Activated T-helper 1 cell treated with anti-CD3 and anti-CD28 coated beads, Interleukin-2, amount 50 U/mL, for 16 hours (primary cell): ENCODE results near the gene NTNG2.
A peak's percentile ranks its signal among the peaks of the same experiment; 100 is the strongest.

Source experiments
- DNase-seq, 2 donors: peaks; one replicate each; pipeline ENCODE4 v3.0.0-alpha.2; 2020; ENCODE audit warnings: low read depth in 1 of 2, low spot score in 1 of 2

Gene NTNG2

DNA sequence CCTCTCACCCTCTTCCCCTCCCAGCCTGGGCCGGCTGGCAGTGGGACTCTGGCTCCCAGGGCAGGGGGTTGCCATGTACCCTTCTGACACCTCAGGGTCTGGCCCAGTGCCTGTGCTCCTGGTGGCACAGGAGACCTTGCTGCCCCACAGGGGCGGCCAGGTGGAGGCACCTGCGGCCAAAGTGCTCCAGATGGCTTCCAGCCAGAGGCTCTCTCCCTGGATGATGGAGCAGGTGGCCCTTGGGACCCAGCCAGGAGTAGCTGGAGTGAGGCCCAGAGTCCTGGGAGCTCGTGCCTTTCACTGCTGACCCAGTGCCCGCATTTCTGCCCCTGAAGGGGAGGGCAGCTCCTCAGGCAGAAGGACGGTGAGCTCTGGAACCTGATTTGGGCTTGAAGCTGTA lies 87.3 kb downstream of the NTNG2 start:
- DNase-seq = no peak

DNA sequence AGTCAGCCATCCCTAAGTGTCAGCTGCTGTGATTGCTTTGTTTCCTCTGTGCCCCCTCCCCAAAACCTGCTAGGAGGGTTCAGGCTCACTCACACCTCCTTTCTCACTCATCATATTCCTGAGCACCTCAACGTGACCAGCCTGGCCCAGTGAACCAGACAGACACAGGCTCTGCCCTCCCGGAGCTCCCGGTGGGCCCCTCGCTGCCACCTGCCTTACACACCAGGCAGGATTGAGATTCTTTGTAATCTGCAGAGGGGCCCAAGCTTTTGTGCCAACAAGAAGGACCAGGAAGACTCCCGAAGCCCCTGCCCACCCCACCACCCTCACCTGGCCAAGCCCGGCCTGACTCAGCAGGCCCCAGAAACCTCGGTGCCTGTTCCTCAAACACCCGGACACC lies 87.8 kb downstream of the NTNG2 start:
- no peak for DNase-seq

DNA sequence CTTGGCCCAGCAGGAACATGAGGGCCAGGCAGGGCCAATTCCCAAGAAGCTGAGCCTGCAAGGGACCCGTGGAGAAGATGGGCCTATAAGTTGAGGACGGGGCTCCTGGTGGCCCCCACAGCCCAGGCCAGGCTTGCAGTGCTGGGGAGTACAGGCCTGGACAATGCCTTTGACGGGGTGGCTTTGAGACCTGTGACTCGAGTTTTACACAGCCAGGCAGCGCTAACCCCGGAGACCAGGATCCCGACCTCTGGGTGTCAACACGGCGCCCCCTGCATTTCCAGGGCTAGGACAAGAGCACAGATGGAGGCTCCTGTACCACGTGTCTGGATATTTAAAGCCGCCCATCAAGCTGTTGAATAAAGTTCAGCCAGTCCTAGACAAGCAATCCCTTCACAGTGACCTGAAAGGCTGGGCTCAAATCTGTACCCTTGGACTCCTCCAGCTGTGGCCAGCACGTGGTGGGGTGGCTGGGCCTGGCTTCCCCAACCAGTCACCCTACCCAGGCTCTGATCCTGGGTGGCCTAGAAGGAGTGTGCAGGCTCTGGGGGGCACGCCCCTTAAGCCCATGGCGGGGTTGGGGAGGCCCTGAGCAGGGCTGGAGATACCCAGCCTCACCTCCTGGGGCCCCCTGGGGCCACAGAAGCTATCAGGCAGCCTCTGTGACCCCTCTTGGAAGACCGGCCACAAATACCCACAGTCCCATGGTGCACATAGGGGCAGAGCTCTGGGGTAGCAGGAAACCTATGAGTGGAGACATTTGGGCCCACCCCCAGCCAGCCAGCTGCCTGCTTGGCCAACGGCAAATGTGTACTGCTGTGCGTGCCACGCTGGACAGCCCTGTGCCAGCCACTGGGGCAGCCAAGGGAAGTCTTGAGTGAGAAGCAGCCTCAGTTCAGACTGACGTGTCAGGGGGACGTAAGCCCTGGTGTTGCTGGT lies 88.7 kb downstream of the NTNG2 start:
- no peak for DNase-seq

DNA sequence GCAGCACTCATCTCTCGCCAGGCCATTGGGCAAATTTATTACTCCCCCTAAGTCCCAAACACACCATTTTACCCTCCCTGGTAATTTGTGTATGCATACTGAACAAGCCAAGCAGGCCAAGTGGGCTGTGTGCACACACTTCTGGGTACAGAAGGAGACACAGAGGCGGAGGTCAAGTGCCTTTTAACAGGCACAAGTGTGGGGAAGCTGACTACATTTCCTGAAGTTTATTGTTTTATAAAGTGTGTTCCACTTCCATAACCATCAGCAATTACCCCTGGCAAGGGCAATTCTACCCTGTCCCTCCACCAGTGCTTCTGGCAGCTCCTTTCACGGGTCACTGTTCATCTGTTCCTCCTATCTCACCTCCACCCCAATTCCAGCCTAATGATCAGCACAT lies 99.0 kb downstream of the NTNG2 start:
- no peak for DNase-seq

DNA sequence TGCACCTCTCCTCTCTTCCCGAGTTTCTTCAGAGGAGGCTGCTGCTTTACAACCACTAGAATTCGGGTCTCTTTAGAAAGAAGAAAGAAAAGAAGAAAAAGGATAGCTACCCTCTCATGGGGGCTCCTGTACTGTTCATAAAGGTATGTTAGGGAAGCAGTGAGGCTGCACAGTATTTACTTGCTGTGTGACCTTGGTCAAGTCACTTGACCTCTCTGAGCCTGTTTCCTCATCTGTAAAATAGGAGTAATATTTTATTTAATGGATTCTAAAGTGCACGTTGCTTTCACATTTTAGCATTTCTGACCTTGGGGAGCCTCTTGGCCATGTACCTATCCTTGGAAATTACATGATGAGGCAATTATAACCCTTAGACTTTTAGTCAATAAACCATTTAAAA lies 104.2 kb downstream of the NTNG2 start:
- DNase-seq = no peak

DNA sequence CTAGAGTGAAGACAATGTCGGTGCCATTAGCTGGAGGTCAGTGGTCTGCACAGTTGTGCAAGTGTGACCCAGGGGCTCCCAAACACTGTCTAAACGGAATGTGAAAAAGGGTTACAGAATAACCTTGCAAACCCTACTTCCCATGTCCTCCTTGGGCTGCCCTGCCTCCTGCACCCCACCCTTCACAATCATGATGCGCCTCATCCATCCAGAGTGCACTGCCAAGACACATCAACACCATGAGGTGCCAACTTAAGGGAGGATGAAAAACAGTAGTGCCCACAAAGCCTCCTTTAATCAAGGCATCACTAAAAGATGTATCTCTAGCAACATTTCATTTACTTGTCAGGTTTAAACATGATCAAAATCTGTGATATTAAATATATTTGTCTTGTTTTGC lies 105.8 kb downstream of the NTNG2 start:
- no peak for DNase-seq

DNA sequence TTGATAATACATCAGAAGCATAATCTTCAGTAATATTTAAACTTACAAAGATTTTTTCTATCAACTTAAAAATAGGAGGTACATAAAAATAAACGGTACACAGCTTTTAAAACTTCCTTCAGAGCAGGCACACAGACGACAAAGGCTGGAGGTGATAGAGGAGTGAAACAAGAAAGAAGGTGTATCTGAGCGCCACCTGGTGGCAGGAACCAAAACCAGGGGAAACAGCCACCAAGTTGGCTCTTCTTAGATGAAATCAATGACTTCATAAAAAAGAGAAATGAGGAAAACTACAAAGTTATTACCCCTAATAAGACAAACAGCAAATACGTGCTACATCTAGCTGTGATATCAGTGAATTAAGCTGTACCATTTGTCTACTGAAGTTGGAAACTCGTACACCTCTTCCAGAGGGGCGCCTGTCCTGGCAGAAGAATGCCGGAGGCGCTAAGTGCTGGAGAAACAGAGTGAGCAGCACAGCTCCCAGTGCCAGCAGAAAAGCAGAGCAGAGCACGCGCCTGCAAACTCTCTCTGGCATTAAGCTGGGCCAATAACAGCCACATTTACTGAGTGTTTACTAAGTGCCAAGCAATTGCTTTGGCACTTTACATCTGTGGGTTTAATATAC lies 107.0 kb downstream of the NTNG2 start:
- DNase-seq = peak; percentile 49 to 50

DNA sequence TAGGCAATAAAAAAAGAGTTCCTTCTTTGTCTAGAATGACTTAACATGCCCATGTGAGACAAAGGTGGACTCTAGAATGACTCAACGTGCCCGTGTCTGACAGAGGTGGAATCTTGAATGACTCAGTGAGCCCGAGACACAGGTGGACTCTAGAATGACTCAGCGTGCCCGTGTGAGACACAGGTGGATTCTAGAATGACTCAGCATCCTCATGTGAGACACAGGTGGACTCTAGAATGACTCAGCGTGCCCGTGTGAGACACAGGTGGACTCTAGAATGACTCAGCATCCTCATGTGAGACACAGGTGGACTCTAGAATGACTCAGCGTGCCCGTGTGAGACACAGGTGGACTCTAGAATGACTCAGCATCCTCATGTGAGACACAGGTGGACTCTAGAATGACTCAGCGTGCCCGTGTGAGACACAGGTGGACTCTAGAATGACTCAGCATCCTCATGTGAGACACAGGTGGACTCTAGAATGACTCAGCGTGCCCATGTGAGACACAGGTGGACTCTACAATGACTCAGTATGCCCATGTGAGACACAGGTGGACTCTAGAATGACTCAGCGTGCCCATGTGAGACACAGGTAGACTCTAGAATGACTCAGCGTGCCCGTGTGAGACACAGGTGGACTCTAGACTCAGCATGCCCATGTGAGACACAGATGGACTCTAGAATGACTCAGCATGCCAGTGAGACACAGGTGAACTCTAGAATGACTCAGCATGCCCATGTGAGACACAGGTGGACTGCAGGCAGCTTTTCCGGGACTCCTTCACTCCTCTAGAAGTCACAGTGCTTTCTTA lies 108.1 kb downstream of the NTNG2 start:
- DNase-seq = peak in 1 of 2 donors; percentile 17

DNA sequence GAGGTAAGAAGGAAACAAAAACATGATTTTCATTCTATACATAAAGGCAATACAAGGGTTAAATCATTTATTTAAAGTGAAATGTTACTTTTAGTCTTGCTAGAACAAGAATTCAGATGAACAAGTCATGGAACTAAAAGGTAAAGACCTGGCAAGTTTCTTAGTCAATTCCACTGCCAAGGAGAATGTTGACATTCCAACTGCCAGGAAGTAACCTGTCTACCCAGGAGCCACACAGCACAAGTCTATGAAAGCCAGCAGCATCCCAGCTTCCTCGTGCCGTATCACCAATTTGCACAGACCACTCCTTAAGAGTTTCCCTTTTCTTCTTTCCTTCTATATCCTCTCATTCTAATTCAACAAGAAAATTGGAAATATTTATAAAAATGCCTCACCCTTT lies 113.0 kb downstream of the NTNG2 start:
- no peak for DNase-seq

DNA sequence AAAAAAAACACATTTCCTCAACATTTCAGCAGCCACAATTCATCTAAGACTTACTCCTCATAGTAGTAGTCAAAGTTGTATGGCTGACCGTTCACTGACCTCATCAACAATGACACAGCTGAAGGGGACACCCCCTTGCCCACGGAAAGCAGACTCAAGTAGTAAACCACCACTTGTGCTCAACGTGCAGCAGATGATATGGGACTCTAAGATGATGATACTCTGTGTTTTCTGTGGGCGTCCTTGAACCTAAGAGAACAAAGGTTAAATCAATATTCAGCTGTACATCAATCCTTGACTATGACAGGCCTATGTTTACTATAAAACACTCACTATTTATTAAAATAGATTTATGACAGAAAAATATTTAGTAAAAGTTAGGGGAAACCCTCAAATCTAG lies 121.3 kb downstream of the NTNG2 start:
- no peak for DNase-seq

DNA sequence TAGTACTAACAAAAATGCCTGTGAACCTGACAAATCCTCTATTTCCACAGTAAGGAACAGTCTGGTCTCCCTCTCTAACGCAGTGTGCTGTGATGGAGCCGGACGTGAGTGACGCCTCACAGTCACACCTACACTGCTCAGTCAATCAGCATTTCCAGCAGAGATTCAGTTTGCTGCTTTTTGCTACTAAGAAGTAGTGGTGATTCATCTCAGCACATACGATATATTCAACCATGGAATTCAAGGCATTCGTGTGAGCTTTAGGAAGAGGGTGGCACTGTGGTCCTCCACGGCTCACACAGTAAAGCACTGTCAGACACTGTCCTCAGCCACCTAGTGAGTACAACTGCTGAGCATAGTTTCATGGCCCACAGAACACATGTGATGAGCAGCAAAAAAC lies 122.0 kb downstream of the NTNG2 start:
- DNase-seq = no peak

DNA sequence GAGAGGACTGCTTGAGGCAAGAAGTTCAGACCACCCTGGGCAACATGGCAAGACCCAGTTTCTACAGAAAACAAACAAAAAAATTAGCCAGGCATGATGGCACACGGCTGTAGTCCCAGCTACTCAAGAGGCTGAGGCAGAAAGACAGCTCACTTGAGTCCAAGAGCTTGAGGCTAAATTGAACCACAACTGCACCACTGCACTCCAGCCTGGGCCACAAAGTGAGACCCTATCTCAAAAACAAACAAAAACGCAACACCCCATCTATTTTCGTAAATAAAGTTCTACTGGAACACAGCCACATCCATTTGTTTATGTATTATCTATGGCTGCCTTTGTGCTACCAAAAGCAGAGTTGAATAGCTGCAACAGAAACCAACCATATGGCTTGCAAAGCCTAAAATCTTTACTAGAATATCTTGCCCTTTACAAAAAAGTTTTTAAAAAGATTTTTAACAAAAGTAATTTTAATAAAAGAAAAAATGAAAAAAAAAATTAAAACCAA lies 125.5 kb downstream of the NTNG2 start:
- no peak for DNase-seq

DNA sequence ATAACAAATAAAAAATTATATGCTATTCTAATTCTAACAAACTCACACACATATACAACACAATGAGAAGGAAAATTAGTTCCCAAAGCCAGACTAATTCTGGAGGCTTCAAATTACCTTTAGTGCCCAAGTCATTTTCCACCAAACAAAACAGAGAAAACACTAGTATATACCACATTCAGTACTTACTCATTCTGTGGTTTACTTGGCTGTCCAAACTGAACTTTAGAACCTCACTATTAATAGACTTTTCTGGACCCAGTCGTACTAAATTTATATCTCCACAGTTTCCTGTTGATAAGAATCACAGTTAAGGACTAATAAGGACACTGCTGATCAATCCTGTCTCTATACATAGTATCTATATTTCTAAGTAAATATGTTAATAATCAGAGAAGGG lies 126.5 kb downstream of the NTNG2 start:
- DNase-seq = no peak

DNA sequence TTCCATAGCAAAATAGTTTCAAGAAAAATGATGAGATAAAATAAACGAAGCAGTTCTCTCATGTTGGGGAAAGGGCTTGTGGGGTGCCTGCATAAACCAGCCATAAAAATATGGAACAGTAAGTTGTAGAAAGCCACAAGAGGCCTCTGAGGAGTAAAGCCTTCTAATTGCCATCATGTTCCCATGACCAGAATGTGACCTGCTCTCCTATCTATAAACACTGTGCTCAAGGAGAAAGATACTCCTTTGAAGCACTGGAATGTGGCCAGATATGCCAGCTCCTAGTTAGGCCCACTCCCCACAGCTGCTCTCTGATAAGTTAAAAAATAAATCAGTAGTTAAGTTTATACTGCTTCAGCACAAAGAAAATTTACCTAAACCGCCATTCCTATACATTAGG lies 127.1 kb downstream of the NTNG2 start:
- no peak for DNase-seq

DNA sequence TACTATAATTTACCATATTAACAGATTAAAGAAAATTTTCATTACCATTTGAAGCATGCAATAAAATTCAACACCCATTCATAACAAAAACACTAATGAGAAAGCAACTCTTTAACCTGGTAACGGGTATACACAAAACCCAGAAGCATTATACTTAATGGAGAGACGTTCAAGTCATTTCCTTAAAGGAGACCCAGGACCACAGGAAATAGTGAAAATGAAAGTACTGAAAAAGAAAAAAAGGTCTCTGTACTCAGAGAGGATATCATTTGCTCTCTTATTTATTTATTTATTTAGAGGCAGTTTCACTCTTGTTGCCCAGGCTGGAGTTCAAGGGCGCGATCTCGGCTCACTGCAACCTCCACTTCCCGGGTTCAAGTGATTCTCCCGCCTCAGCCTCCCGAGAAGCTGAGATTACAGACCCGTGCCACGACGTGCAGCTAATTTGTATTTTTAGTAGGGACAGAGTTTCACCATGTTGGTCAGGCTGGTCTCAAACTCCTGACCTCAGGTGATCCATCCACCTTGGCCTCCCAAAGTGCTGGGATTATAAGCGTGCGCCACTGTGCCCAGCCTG lies 131.4 kb downstream of the NTNG2 start:
- no peak for DNase-seq
